HepG2 (cell line): ENCODE results near the gene SEPTIN11. TPM values are rescaled to one million over a fixed set of nuclear protein-coding genes. Genes with fewer than 3 reads are reported as not detected.

Experiments
- FIP1L1 ChIP-seq: fragments of 200-400 bp; formaldehyde crosslinking; IDR thresholded peaks from 2 replicates; pipeline ENCODE4 v1.6.1; 2018; ENCODE audit warnings: low read depth, mild to moderate bottlenecking, low read length, moderate library complexity, borderline replicate concordance; ENCODE audit not compliant: insufficient read depth
- HOXA5 ChIP-seq: sonication (generic); formaldehyde crosslinking; IDR thresholded peaks from 2 replicates; pipeline ENCODE4 v1.4.0; 2020; ENCODE audit warnings: missing genetic modification reagents
- MAF1 ChIP-seq: sonication (generic); formaldehyde crosslinking; IDR thresholded peaks from 2 replicates; pipeline ENCODE4 v1.5.0; 2020; ENCODE audit warnings: missing genetic modification reagents, borderline replicate concordance
- NFATC3 ChIP-seq: sonication (generic); formaldehyde crosslinking; IDR thresholded peaks from 2 replicates; pipeline ENCODE4 v1.5.1; 2020; ENCODE audit warnings: mild to moderate bottlenecking, missing genetic modification reagents
- ONECUT2 ChIP-seq: sonication (generic); formaldehyde crosslinking; IDR thresholded peaks from 2 replicates; pipeline ENCODE4 v1.4.0; 2020; ENCODE audit warnings: missing genetic modification reagents
- POGK ChIP-seq: sonication (generic); formaldehyde crosslinking; conservative IDR thresholded peaks from 2 replicates; pipeline ENCODE4 v1.8.0; 2022; ENCODE audit warnings: mild to moderate bottlenecking, moderate library complexity, missing genetic modification reagents
- RCOR2 ChIP-seq: IDR thresholded peaks from 2 replicates; pipeline ENCODE4 v1.6.1; 2016; ENCODE audit warnings: missing biosample characterization, missing genetic modification reagents
- SNAPC2 ChIP-seq: sonication (generic); formaldehyde crosslinking; IDR thresholded peaks from 2 replicates; pipeline ENCODE4 v1.8.1; 2022; ENCODE audit warnings: mild to moderate bottlenecking, missing genetic modification reagents
- TAF15 ChIP-seq: fragments of 200-400 bp; formaldehyde crosslinking; IDR thresholded peaks from one replicate; pipeline ENCODE4 v1.6.1; 2018; ENCODE audit warnings: mild to moderate bottlenecking, low read depth, low read length; ENCODE audit not compliant: poor library complexity, severe bottlenecking
- ZBTB21 ChIP-seq: sonication (generic); formaldehyde crosslinking; IDR thresholded peaks from 2 replicates; pipeline ENCODE4 v1.4.0; 2020; ENCODE audit warnings: missing genetic modification reagents
- ZC3H13 ChIP-seq: sonication (generic); formaldehyde crosslinking; IDR thresholded peaks from 2 replicates; pipeline ENCODE4 v1.8.1; 2023; ENCODE audit warnings: mild to moderate bottlenecking, missing genetic modification reagents, moderate library complexity
- ZNF34 ChIP-seq: sonication (generic); formaldehyde crosslinking; IDR thresholded peaks from 2 replicates; pipeline ENCODE4 v1.4.0; 2020; ENCODE audit warnings: mild to moderate bottlenecking, missing genetic modification reagents, borderline replicate concordance
- ZNF367 ChIP-seq: sonication (generic); formaldehyde crosslinking; IDR thresholded peaks from 2 replicates; pipeline ENCODE4 v1.4.0; 2020; ENCODE audit warnings: missing genetic modification reagents, borderline replicate concordance
- ZNF576 ChIP-seq: sonication (generic); formaldehyde crosslinking; IDR thresholded peaks from 2 replicates; pipeline ENCODE4 v1.4.0; 2020; ENCODE audit warnings: mild to moderate bottlenecking, missing genetic modification reagents
- ZNF644 ChIP-seq: IDR thresholded peaks from 2 replicates; pipeline ENCODE4 v1.6.1; 2016; ENCODE audit warnings: low read depth
- ZNF709 ChIP-seq: sonication (generic); formaldehyde crosslinking; IDR thresholded peaks from 2 replicates; pipeline ENCODE4 v1.5.0; 2020; ENCODE audit warnings: mild to moderate bottlenecking, missing genetic modification reagents
- polyA plus RNA-seq, 8 experiments: library from polyadenylated mRNA; depleted of rRNA in 3 of 8; stranded (reverse) in 7 of 8; unstranded in 1 of 8; fragments of >200 nt; fragmentation: Illumina TruSeq in 4 of 8; extraction: Trizol in 4 of 8; gene quantifications; 2 replicates each; pipeline versions ENCODE4 v1.2.1 to v1.2.3, GENCODE V29; 2011 to 2016; ENCODE audit warnings: low read depth in 4 of 8, missing spikeins in 1 of 8, mixed read lengths in 1 of 8; ENCODE audit not compliant: insufficient read depth in 1 of 8
- total RNA-seq, 5 experiments: library from RNA; depleted of rRNA; stranded (reverse); fragments of >200 nt; fragmentation: Illumina TruSeq; extraction: Trizol; gene quantifications; 2 replicates each; pipeline ENCODE4 v1.2.3, GENCODE V29; 2016; ENCODE audit warnings: low read depth in 1 of 5
- TF ChIP-seq, protein P1 (sequence below): sonication (generic); formaldehyde crosslinking; IDR thresholded peaks from 2 replicates; pipeline ENCODE4 v1.4.0; 2020; ENCODE audit warnings: missing genetic modification reagents
- TF ChIP-seq, protein P2 (sequence below): IDR thresholded peaks from 2 replicates; pipeline ENCODE4 v1.6.1; 2012; ENCODE audit warnings: low read depth, low read length, improper control_type of control experiment

The SEPTIN11 gene
- total and polyA plus RNA-seq, 2 of the 13 experiments (the other 11 are each of a cell fraction or from before 2014, with no cell fraction given): 28.9 to 47.3 TPM

GRCh38 chr4:76949276-76950051 is at the start of gene SEPTIN11 (continued):
- TF ChIP-seq FIP1L1 (no peak), TAF15 (no peak), HOXA5 (CRISPR knock-in tag) (peak; percentile 27; the same call in 1 of the 2 replicates), ZNF709 (CRISPR knock-in tag) (peak; percentile 51; the same call in 1 of the 2 replicates), NFATC3 (CRISPR knock-in tag) (no peak), ZNF644 (no peak), RCOR2 (0 out of 2 replicates have a peak, but pooled peaks have one; percentile 15), ZNF576 (CRISPR knock-in tag) (no peak), MAF1 (CRISPR knock-in tag) (no peak), SNAPC2 (CRISPR knock-in tag) (0 out of 2 replicates have a peak, but pooled peaks have one; percentile 10), ONECUT2 (no peak), ZNF367 (CRISPR knock-in tag) (no peak), ZC3H13 (CRISPR knock-in tag) (no peak), POGK (CRISPR knock-in tag) (peak; percentile 71; the same call in 1 of the 2 replicates), ZNF34 (CRISPR knock-in tag) (no peak), ZBTB21 (CRISPR knock-in tag) (no peak)
- TF ChIP-seq, protein P1, sequence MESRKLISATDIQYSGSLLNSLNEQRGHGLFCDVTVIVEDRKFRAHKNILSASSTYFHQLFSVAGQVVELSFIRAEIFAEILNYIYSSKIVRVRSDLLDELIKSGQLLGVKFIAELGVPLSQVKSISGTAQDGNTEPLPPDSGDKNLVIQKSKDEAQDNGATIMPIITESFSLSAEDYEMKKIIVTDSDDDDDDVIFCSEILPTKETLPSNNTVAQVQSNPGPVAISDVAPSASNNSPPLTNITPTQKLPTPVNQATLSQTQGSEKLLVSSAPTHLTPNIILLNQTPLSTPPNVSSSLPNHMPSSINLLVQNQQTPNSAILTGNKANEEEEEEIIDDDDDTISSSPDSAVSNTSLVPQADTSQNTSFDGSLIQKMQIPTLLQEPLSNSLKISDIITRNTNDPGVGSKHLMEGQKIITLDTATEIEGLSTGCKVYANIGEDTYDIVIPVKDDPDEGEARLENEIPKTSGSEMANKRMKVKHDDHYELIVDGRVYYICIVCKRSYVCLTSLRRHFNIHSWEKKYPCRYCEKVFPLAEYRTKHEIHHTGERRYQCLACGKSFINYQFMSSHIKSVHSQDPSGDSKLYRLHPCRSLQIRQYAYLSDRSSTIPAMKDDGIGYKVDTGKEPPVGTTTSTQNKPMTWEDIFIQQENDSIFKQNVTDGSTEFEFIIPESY (CRISPR knock-in tag): peak; percentile 59; the same call in 1 of the 2 replicates
- TF ChIP-seq, protein P2, sequence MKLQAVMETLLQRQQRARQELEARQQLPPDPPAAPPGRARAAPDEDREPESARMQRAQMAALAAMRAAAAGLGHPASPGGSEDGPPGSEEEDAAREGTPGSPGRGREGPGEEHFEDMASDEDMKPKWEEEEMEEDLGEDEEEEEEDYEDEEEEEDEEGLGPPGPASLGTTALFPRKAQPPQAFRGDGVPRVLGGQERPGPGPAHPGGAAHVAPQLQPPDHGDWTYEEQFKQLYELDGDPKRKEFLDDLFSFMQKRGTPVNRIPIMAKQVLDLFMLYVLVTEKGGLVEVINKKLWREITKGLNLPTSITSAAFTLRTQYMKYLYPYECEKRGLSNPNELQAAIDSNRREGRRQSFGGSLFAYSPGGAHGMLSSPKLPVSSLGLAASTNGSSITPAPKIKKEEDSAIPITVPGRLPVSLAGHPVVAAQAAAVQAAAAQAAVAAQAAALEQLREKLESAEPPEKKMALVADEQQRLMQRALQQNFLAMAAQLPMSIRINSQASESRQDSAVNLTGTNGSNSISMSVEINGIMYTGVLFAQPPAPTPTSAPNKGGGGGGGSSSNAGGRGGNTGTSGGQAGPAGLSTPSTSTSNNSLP: peak; percentile 41; the same call in 1 of the 2 replicates
